ENCODE measurements around the gene MARK1. TPM values are rescaled to one million over a fixed set of nuclear protein-coding genes. Genes with fewer than 3 reads are reported as not detected.
A peak's percentile ranks its signal among the peaks of the same experiment; 100 is the strongest.

Gene MARK1
- total and polyA plus RNA-seq, 2 of the 13 experiments (the other 11 are each of a cell fraction or from before 2014, with no cell fraction given), result not detected

DNA sequence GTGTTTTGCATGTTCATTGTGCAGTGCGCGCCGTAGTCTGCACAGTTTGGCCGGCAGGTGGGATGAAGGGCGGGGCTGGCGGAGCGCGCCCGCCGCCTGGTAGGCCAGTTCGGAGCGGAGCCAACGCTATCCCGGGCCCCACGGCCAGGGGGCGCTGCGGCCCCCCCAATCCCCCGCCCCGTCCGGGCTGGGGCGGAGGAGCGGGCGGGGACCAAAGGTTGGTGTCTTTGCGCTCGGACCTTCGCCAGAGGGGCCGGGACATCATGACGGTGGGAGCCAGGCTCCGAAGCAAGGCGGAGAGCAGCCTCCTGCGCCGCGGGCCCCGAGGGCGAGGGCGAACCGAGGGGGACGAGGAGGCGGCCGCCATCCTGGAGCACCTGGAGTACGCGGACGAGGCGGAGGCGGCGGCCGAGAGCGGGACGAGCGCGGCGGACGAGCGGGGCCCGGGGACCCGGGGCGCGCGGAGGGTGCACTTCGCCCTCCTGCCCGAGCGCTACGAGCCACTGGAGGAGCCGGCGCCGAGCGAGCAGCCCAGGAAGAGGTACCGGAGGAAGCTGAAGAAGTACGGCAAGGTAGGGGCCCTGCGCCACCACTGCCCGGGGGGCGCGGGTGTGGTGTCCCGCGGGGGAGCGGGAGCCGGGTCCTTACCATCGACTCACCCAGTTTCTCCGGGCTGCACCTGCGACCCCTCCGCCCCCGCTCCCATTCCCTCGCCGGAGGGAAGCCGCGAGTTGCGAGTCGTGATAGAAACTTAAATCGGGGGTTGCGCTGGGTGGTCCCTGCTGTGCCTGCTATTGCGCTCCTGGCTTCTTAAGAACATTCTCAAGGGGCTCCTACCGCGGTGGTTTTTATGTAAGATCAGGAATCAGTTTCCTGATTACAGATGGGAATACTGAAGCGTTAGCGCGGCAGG lies 162.5 kb downstream of the MARK1 start, which contains the start of gene C1orf115 (continued):
- no peak for TF ChIP-seq HMGXB3 (CRISPR knock-in tag; IDR thresholded peaks at IDR 0.05; ENCODE audit: borderline replicate concordance)
- TF ChIP-seq SMAD3 (CRISPR knock-in tag; IDR thresholded peaks at IDR 0.05), result peak; percentile 20; the same call in 1 of the 2 replicates
- TF ChIP-seq MTF1 (CRISPR knock-in tag; IDR thresholded peaks at IDR 0.05), result peak; percentile 95
- no peak for TF ChIP-seq TP53 (CRISPR knock-in tag; conservative IDR thresholded peaks at IDR 0.05)
- no peak for TF ChIP-seq HES4 (CRISPR knock-in tag; IDR thresholded peaks at IDR 0.05; ENCODE audit: borderline replicate concordance)
- TF ChIP-seq, protein P1, sequence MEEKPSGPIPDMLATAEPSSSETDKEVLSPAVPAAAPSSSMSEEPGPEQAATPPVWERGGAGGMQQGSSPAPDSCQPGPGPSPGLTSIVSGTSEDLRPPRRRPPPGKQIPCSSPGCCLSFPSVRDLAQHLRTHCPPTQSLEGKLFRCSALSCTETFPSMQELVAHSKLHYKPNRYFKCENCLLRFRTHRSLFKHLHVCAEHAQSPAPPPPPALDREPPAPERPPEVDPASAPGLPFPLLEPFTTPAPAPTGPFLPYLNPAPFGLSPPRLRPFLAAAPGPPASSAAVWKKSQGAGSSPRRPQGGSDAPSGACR (CRISPR knock-in tag; IDR thresholded peaks at IDR 0.05), result peak; percentile 67; the same call in 1 of the 2 replicates
- no peak for TF ChIP-seq ATF1 (CRISPR knock-in tag; IDR thresholded peaks at IDR 0.05)
- TF ChIP-seq KLF12 (CRISPR knock-in tag; IDR thresholded peaks at IDR 0.05; ENCODE audit: borderline replicate concordance), result peak; percentile 77; the same call in 1 of the 2 replicates
- TF ChIP-seq PHF8 (CRISPR knock-in tag; IDR thresholded peaks at IDR 0.05), result peak; percentile 87
- peak; percentile 4; the same call in 1 of the 2 replicates for TF ChIP-seq BHLHE40 (IDR thresholded peaks at IDR 0.05; ENCODE audit: low read length)
- no peak for TF ChIP-seq ZZZ3 (CRISPR knock-in tag; IDR thresholded peaks at IDR 0.05; ENCODE audit: borderline replicate concordance)
- peak; percentile 89 for TF ChIP-seq IRF2 (CRISPR knock-in tag; IDR thresholded peaks at IDR 0.05)
- no peak; the same call in none of the 2 replicates for TF ChIP-seq SP4 (CRISPR knock-in tag; IDR thresholded peaks at IDR 0.05)
- TF ChIP-seq HNRNPLL (IDR thresholded peaks at IDR 0.05; ENCODE audit: low read depth, low read length, poor library complexity, severe bottlenecking), result peak; percentile 90
- TF ChIP-seq, protein P2, sequence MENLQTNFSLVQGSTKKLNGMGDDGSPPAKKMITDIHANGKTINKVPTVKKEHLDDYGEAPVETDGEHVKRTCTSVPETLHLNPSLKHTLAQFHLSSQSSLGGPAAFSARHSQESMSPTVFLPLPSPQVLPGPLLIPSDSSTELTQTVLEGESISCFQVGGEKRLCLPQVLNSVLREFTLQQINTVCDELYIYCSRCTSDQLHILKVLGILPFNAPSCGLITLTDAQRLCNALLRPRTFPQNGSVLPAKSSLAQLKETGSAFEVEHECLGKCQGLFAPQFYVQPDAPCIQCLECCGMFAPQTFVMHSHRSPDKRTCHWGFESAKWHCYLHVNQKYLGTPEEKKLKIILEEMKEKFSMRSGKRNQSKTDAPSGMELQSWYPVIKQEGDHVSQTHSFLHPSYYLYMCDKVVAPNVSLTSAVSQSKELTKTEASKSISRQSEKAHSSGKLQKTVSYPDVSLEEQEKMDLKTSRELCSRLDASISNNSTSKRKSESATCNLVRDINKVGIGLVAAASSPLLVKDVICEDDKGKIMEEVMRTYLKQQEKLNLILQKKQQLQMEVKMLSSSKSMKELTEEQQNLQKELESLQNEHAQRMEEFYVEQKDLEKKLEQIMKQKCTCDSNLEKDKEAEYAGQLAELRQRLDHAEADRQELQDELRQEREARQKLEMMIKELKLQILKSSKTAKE (CRISPR knock-in tag; IDR thresholded peaks at IDR 0.05; ENCODE audit: borderline replicate concordance), result no peak
- peak; percentile 71; the same call in 1 of the 2 replicates for TF ChIP-seq BRD4 (CRISPR knock-in tag; IDR thresholded peaks at IDR 0.05)
- no peak for TF ChIP-seq ZNF891 (CRISPR knock-in tag; IDR thresholded peaks at IDR 0.05)
- no peak for TF ChIP-seq ZNF446 (CRISPR knock-in tag; IDR thresholded peaks at IDR 0.05)
- TF ChIP-seq ZNF460 (CRISPR knock-in tag; IDR thresholded peaks at IDR 0.05; ENCODE audit: borderline replicate concordance), result no peak; the same call in 1 of the 2 replicates
- no peak for TF ChIP-seq GTF2F1 (IDR thresholded peaks at IDR 0.05; ENCODE audit: low read length)
- TF ChIP-seq SMAD9 (CRISPR knock-in tag; IDR thresholded peaks at IDR 0.05), result 0 out of 2 replicates have a peak, but pooled peaks have one; percentile 3
- TF ChIP-seq, protein P3, sequence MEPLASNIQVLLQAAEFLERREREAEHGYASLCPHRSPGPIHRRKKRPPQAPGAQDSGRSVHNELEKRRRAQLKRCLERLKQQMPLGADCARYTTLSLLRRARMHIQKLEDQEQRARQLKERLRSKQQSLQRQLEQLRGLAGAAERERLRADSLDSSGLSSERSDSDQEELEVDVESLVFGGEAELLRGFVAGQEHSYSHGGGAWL (CRISPR knock-in tag; IDR thresholded peaks at IDR 0.05), result peak; percentile 46; the same call in 1 of the 2 replicates
- no peak for TF ChIP-seq POLR2AphosphoS2 (IDR thresholded peaks at IDR 0.05; ENCODE audit: low read depth, low read length)
